K562 (cell line): Measurements from ENCODE around the gene COL23A1. TPM values are rescaled to one million over a fixed set of nuclear protein-coding genes. Genes with fewer than 3 reads are reported as not detected.
A peak's percentile ranks its signal among the peaks of the same experiment; 100 is the strongest.

Experiments used
- ATAC-seq: fragments of 200-7000 bp; cut with Tn5 transposase; 3 replicates; pipeline ENCODE4 v1.9.1; 2020; ENCODE audit warnings: moderate library complexity
- BruUV-seq: library from RNA; stranded (reverse); fragments of 400-500 nt; replicated peaks from 2 replicates; lab custom pipeline; 2021; lab: Mats Ljungman, UMichigan
- CTCF ChIA-PET: fragments of 300-600 bp; formaldehyde crosslinking; extraction: SDS; loops from one replicate; lab custom pipeline; 2021; ENCODE audit warnings: low intra/inter-chr PET ratio; lab: Yijun Ruan, JAX
- POLR2A ChIA-PET: fragments of 300-600, 350-650 bp; sonication (Branson Sonifier 250); formaldehyde crosslinking; extraction: SDS; loops from one replicate; lab custom pipeline; 2021; ENCODE audit warnings: antibody characterized with exemption, inconsistent platforms; lab: Yijun Ruan, JAX
- DNase-seq, 4 experiments: peaks; one replicate each; pipeline versions ENCODE4 v3.0.0 to v3.0.0-alpha.2; 2011 to 2018; ENCODE audit warnings: low spot score in 3 of 4, mixed read lengths in 3 of 4; ENCODE audit errors: extremely low read depth in 1 of 4
- FAIRE-seq: peaks from 2 replicates; lab custom pipeline; 2011; peaks lifted over from hg19 to GRCh38; lab: Jason Lieb, UNC
- H2AFZ ChIP-seq: 2 replicates; pipeline ENCODE4 v1.6.0; 2011; ENCODE audit warnings: low read depth, low read length, control low read depth, inconsistent platforms
- H3K27ac ChIP-seq: fragments of 200-600 bp; 3 replicates; pipeline ENCODE4 v1.8.0; 2011; ENCODE audit warnings: low read depth, mild to moderate bottlenecking, control low read depth, inconsistent platforms, low read length, moderate library complexity, mixed read lengths; ENCODE audit errors: extremely low read depth
- H3K27me3 ChIP-seq, 2 experiments: fragments of 300-600 bp in 1 of 2; 2 replicates in 1 of 2; 3 replicates in 1 of 2; pipeline versions ENCODE4 v1.6.0 to v1.8.0; 2011; ENCODE audit warnings: inconsistent platforms in 2 of 2, low read length in 2 of 2, mild to moderate bottlenecking in 1 of 2, mixed read lengths in 1 of 2, moderate library complexity in 1 of 2; ENCODE audit not compliant: control insufficient read depth in 2 of 2, insufficient read depth in 2 of 2
- H3K36me3 ChIP-seq: fragments of 300-600 bp; 3 replicates; pipeline ENCODE4 v1.8.0; 2011; ENCODE audit warnings: mild to moderate bottlenecking, low read length, inconsistent platforms; ENCODE audit not compliant: control insufficient read depth, insufficient read depth
- H3K4me1 ChIP-seq, 2 experiments: fragments of 200-600 bp in 1 of 2; replicated peaks in 1 of 2; 2 replicates in 1 of 2; 3 replicates in 1 of 2; pipeline versions ENCODE4 v1.5.1 to v1.8.0; 2011; ENCODE audit warnings: inconsistent platforms in 2 of 2, low read length in 2 of 2, mild to moderate bottlenecking in 1 of 2, mixed read lengths in 1 of 2, moderate library complexity in 1 of 2; ENCODE audit not compliant: control insufficient read depth in 2 of 2, insufficient read depth in 2 of 2
- H3K4me2 ChIP-seq: 2 replicates; pipeline ENCODE4 v1.6.1; 2011; ENCODE audit warnings: low read length, control low read depth, inconsistent platforms, mixed read lengths; ENCODE audit not compliant: insufficient read depth
- H3K4me3 ChIP-seq: fragments of 200-600 bp; sonication (generic), shearing (Covaris generic); 2 replicates; pipeline ENCODE4 v1.5.1; 2016; ENCODE audit warnings: control low read depth, inconsistent platforms
- H3K79me2 ChIP-seq: fragments of 200-600 bp; 3 replicates; pipeline ENCODE4 v1.8.0; 2011; ENCODE audit warnings: low read length, inconsistent platforms; ENCODE audit not compliant: control insufficient read depth, insufficient read depth
- H3K9ac ChIP-seq, 2 experiments: 2 replicates each; pipeline versions ENCODE4 v1.6.0 to v1.6.1; 2011; ENCODE audit warnings: low read depth in 2 of 2, low read length in 2 of 2, control low read depth in 1 of 2, inconsistent platforms in 1 of 2, mild to moderate bottlenecking in 1 of 2, mixed read lengths in 1 of 2; ENCODE audit not compliant: insufficient read depth in 1 of 2
- H3K9me1 ChIP-seq: one replicate; pipeline ENCODE4 v1.6.0; 2011; ENCODE audit warnings: inconsistent platforms, mild to moderate bottlenecking, low read length, moderate library complexity; ENCODE audit not compliant: control insufficient read depth, insufficient read depth
- H3K9me3 ChIP-seq: replicated peaks from 2 replicates; pipeline ENCODE4 v1.5.1; 2011; ENCODE audit warnings: low read depth, low read length, inconsistent platforms; ENCODE audit not compliant: control insufficient read depth, insufficient read depth
- H4K20me1 ChIP-seq: replicated peaks from 2 replicates; pipeline ENCODE4 v1.6.1; 2011; ENCODE audit warnings: low read length, inconsistent platforms, mixed read lengths; ENCODE audit not compliant: control insufficient read depth, insufficient read depth
- BHLHE40 ChIP-seq: IDR thresholded peaks from 2 replicates; pipeline ENCODE4 v1.6.1; 2011; ENCODE audit warnings: low read length, improper control_type of control experiment
- FOXA1 ChIP-seq: fragments of 450-650 bp; IDR thresholded peaks from 2 replicates; pipeline ENCODE4 v1.6.1; 2016; ENCODE audit warnings: mild to moderate bottlenecking, borderline replicate concordance
- GATAD2B ChIP-seq: fragments of 450-650 bp; IDR thresholded peaks from 2 replicates; pipeline ENCODE4 v1.6.1; 2017; ENCODE audit warnings: mild to moderate bottlenecking, borderline replicate concordance
- NFIC ChIP-seq: fragments of 450-650 bp; IDR thresholded peaks from 2 replicates; pipeline ENCODE4 v1.6.1; 2017; ENCODE audit warnings: mild to moderate bottlenecking, inconsistent platforms
- PHF21A ChIP-seq: fragments of 450-650 bp; IDR thresholded peaks from 2 replicates; pipeline ENCODE4 v1.6.1; 2017; ENCODE audit warnings: low read depth, borderline replicate concordance
- RREB1 ChIP-seq: fragments of 250-450 bp; sonication (Bioruptor Pico); IDR thresholded peaks from 2 replicates; pipeline ENCODE4 v1.4.0; 2020
- SREBF2 ChIP-seq: sonication (generic); formaldehyde crosslinking; IDR thresholded peaks from 2 replicates; pipeline ENCODE4 v1.4.0; 2020; ENCODE audit warnings: mild to moderate bottlenecking, missing genetic modification reagents
- TAL1 ChIP-seq: fragments of 450-650 bp; IDR thresholded peaks from 2 replicates; pipeline ENCODE4 v1.6.1; 2016; ENCODE audit warnings: mild to moderate bottlenecking
- TFE3 ChIP-seq: fragments of 450-650 bp; formaldehyde crosslinking; IDR thresholded peaks from 2 replicates; pipeline ENCODE4 v1.4.0; 2020; ENCODE audit warnings: mild to moderate bottlenecking, mixed read lengths
- ZHX1 ChIP-seq: fragments of 150-350 bp; conservative IDR thresholded peaks from 2 replicates; pipeline ENCODE4 v1.6.1; 2014; ENCODE audit warnings: low read length
- ZNF12 ChIP-seq: sonication (generic); formaldehyde crosslinking; IDR thresholded peaks from 2 replicates; pipeline ENCODE4 v1.4.0; 2020; ENCODE audit warnings: mild to moderate bottlenecking, missing genetic modification reagents
- WGBS: fragments of 100-300 bp; shearing (Covaris generic); methylation state at CpG from one replicate; pipeline ENCODE4 v1.1.6; 2016; ENCODE audit warnings: low coverage, mixed read lengths; ENCODE audit not compliant: insufficient coverage; ENCODE audit errors: missing lambda C conversion rate; 5-methylcytosine and 5-hydroxymethylcytosine counted together
- in situ Hi-C: fragments of 300-500 bp; cut with MboI; formaldehyde crosslinking; loops from 4 replicates; pipeline ENCODE4 v1.15.0; 2018; ENCODE audit warnings: inconsistent platforms, mixed read lengths
- intact Hi-C: fragments of 100-400 bp; cut with micrococcal nuclease; formaldehyde crosslinking; loops from 2 replicates; pipeline ENCODE4 v1.14.2; 2022
- polyA plus RNA-seq, 8 experiments: library from polyadenylated mRNA; depleted of rRNA in 4 of 8; stranded (reverse) in 5 of 8; unstranded in 3 of 8; fragments of >200 nt; fragmentation: Nextera tagmentation in 2 of 8; fragmentation: Illumina TruSeq in 1 of 8; extraction: Ambion mirVana in 2 of 8; extraction: Trizol in 1 of 8; gene quantifications; 2 replicates each; pipeline versions ENCODE4 v1.2.1 to v1.2.3, GENCODE V29; 2011 to 2014; ENCODE audit warnings: inconsistent platforms in 1 of 8, missing spikeins in 1 of 8
- total RNA-seq, 7 experiments: library from RNA; depleted of rRNA in 6 of 7; stranded (reverse); fragments of >200 nt in 6 of 7; fragmentation: Illumina TruSeq in 2 of 7; extraction: Trizol in 2 of 7; gene quantifications; 2 replicates each; pipeline versions ENCODE4 v1.2.1 to v1.2.3, GENCODE V29; 2011 to 2021; ENCODE audit warnings: low replicate concordance in 1 of 7

Gene COL23A1
- total and polyA plus RNA-seq, 9 of the 15 experiments (the other 6 are each of a cell fraction or from before 2014, with no cell fraction given): 0.09 TPM; not detected in 8

- CTCF ChIA-PET: interaction anchor here (0.6 to 3.5 kb wide), 2 partner anchors 172 to 310 kb away, joined by 3 to 35 read pairs; partner anchors contain the start of gene COL23A1
- Histone ChIP-seq H3K9me1 (no peaks in the 10 kb centered on the region), H4K20me1 (0 out of 2 replicates have a peak, but pooled peaks cover 4% of the 10 kb centered on the region), H2AFZ (peak overlapping the region; percentile 76), H3K27ac (no peak overlapping the region), H3K36me3 (no peaks in the 10 kb centered on the region), H3K27me3 (peaks cover 12 to 64% of the 10 kb centered on the region in 2 experiments; a peak in 4 of 5 replicates), H3K79me2 (no peaks in the 10 kb centered on the region), H3K4me3 (no peak overlapping the region), H3K4me1 (peaks cover 0 to 12% of the 10 kb centered on the region in 2 experiments; a peak in 3 of 5 replicates), H3K9me3 (peaks cover 4% of the 10 kb centered on the region; the same call in 1 of the 2 replicates), H3K9ac (no peak overlapping the region), H3K4me2 (no peak overlapping the region)
- intact Hi-C loops (loop anchor here (1.0 to 5.0 kb wide), 3 partner anchors 272 to 557 kb away; partner anchors contain the start of gene COL23A1), in situ Hi-C loops (loop anchor here (5.0 to 25.0 kb wide), 2 partner anchors 312 to 557 kb away; partner anchors contain the start of gene COL23A1)
- ATAC-seq: peak; percentile 99
- DNase-seq: peak; percentile 85 to 89 (median 87)
- WGBS: 11% methylated on average over 33 of the region's 33 CpGs
- BruUV-seq: no TSS peak
- POLR2A ChIA-PET: interaction anchor here (1.2 kb wide), 1 partner anchor 308 kb away, joined by 5 read pairs; no protein-coding TSS in a partner anchor
- peak; percentile 95 for FAIRE-seq
- TF ChIP-seq PHF21A: no peak
- peak; percentile 69; the same call in 1 of the 2 replicates for TF ChIP-seq BHLHE40
- no peak for TF ChIP-seq SREBF2 (CRISPR knock-in tag)
- no peak for TF ChIP-seq RREB1 (CRISPR knock-in tag)
- TF ChIP-seq GATAD2B: no peak
- no peak for TF ChIP-seq ZNF12 (CRISPR knock-in tag)
- TF ChIP-seq ZHX1: 0 out of 2 replicates have a peak, but pooled peaks have one; percentile 33
- no peak for TF ChIP-seq FOXA1
- TF ChIP-seq TFE3 (CRISPR knock-in tag): no peak
- TF ChIP-seq NFIC: peak; percentile 86
- TF ChIP-seq TAL1: no peak
Observed at GRCh38 chr5:178279723-178280438, 310.3 kb downstream of the COL23A1 start.
